ENCODE measurements around the gene SLC16A11.

- TF ChIP-seq CTCF (IDR thresholded peaks at IDR 0.05), result no peak
- no peak for TF ChIP-seq POLR2A (IDR thresholded peaks at IDR 0.05)
Measured at GRCh38 chr17:7063518-7064094, 19.7 kb upstream of the SLC16A11 start.

Data from right lobe of liver (tissue), 4 donors.